ENCODE results near the gene RELN. TPM values are rescaled to one million over a fixed set of nuclear protein-coding genes. Genes with fewer than 3 reads are reported as not detected.

RELN gene
- total and polyA plus RNA-seq, 9 of the 15 experiments (the other 6 are each of a cell fraction or from before 2014, with no cell fraction given): 12.9 to 43.2 (median 18.1) TPM

GRCh38 chr7:103996639-103997038 is 7.2 kb upstream of the RELN start:
- Histone ChIP-seq H3K4me3 (no peak overlapping the region), H3K4me1 (replicated peaks in 1 of 2; ENCODE audit: control insufficient read depth in 2 of 2, insufficient read depth in 2 of 2, low read length in 2 of 2) (peaks cover 5 to 44% of the 10 kb centered on the region in 2 experiments), H3K36me3 (ENCODE audit: control insufficient read depth, insufficient read depth, low read length) (peaks cover 3% of the 10 kb centered on the region; the same call in 1 of the 3 replicates), H2AFZ (ENCODE audit: low read depth, low read length) (peak overlapping the region; percentile 69), H3K79me2 (ENCODE audit: control insufficient read depth, insufficient read depth, low read length) (no peaks in the 10 kb centered on the region), H3K4me2 (ENCODE audit: insufficient read depth, low read length) (peak overlapping the region; percentile 41; the same call in 1 of the 2 replicates), H4K20me1 (replicated peaks; ENCODE audit: control insufficient read depth, insufficient read depth, low read length) (no peaks in the 10 kb centered on the region), H3K9ac (ENCODE audit: insufficient read depth in 1 of 2, low read depth in 2 of 2, low read length in 2 of 2) (peak overlapping the region in 1 of 2 experiments; percentile 27; a peak in 2 of 4 replicates), H3K9me1 (ENCODE audit: control insufficient read depth, insufficient read depth, low read length) (no peaks in the 10 kb centered on the region), H3K27me3 (ENCODE audit: control insufficient read depth in 2 of 2, insufficient read depth in 2 of 2, low read length in 2 of 2) (no peaks in the 10 kb centered on the region), H3K9me3 (replicated peaks; ENCODE audit: control insufficient read depth, insufficient read depth, low read depth, low read length) (no peaks in the 10 kb centered on the region), H3K27ac (ENCODE audit: extremely low read depth, low read depth, low read length) (peak overlapping the region; percentile 51)
- ChIA-PET POLR2A (interaction anchor here (0.6 to 1.3 kb wide), 6 partner anchors 9 to 388 kb away, joined by 3 to 6 read pairs (median 3); no protein-coding TSS in a partner anchor), CTCF (ENCODE audit: low intra/inter-chr PET ratio) (no interaction called here)
- DNase-seq (ENCODE audit: extremely low read depth in 1 of 4, low spot score in 3 of 4): peak in 1 of 4 experiments; percentile 24
- intact Hi-C loops (cut with micrococcal nuclease): loop anchor here (1.0 to 5.0 kb wide), 3 partner anchors 154 to 334 kb away; no protein-coding TSS in a partner anchor
- 13% methylated on average over 2 of the region's 2 CpGs for WGBS (ENCODE audit: insufficient coverage, low coverage, missing lambda C conversion rate)
- BruUV-seq (replicated peaks): no TSS peak
- no peak for FAIRE-seq
- peak; percentile 34; the same call in 1 of the 2 replicates for TF ChIP-seq ZNF507 (tag; conservative IDR thresholded peaks at IDR 0.05)
- no peak for TF ChIP-seq ELK1 (CRISPR knock-in tag; IDR thresholded peaks at IDR 0.05)
- no peak for TF ChIP-seq RAD21 (CRISPR knock-in tag; conservative IDR thresholded peaks at IDR 0.05 in 1 of 2, IDR thresholded peaks at IDR 0.05 in 1 of 2)
- TF ChIP-seq ADNP (tag; IDR thresholded peaks at IDR 0.05): 0 out of 2 replicates have a peak, but pooled peaks have one; percentile 2
- TF ChIP-seq SPI1 (IDR thresholded peaks at IDR 0.05; ENCODE audit: borderline replicate concordance, low read depth, low read length): 0 out of 2 replicates have a peak, but pooled peaks have one; percentile 33
- peak; percentile 15 for TF ChIP-seq SMARCB1 (IDR thresholded peaks at IDR 0.05; ENCODE audit: insufficient read length, low read depth)
- TF ChIP-seq BACH1 (tag; IDR thresholded peaks at IDR 0.05): 0 out of 2 replicates have a peak, but pooled peaks have one; percentile 4
- TF ChIP-seq SMARCA5 (IDR thresholded peaks at IDR 0.05): peak; percentile 16; the same call in 1 of the 2 replicates
- TF ChIP-seq FOXK2 (conservative IDR thresholded peaks at IDR 0.05 in 1 of 2, IDR thresholded peaks at IDR 0.05 in 1 of 2; ENCODE audit: low read depth in 2 of 2): peak in 1 of 2 experiments; percentile 34; a peak in 1 of 4 replicates
- no peak for TF ChIP-seq SIX5 (IDR thresholded peaks at IDR 0.05; ENCODE audit: borderline replicate concordance in 1 of 2, insufficient read depth in 1 of 2, low read depth in 1 of 2, low read length in 2 of 2)
- no peak for ATAC-seq
- in situ Hi-C loops (cut with MboI): loop anchor here (10.0 kb wide), 1 partner anchor 158 kb away; no protein-coding TSS in a partner anchor
